ENCODE data around the gene VAC14. TPM values are rescaled to one million over a fixed set of nuclear protein-coding genes. Genes with fewer than 3 reads are reported as not detected.
A peak's percentile ranks its signal among the peaks of the same experiment; 100 is the strongest.
"Not testable (repeated sequence)": the region's sequence is repeated elsewhere in the genome, so short reads cannot be mapped to it uniquely, and the experiment has no call there.

The VAC14 gene
- total RNA-seq, 1 experiment from 2014 or later = 69.2 TPM

- in situ Hi-C loops (cut with HindIII; ENCODE audit: low sequenced_read_pairs) = no loop called here
- peak; percentile 81 for DNase-seq (ENCODE audit: low spot score)
Observed at GRCh38 chr16:70646260-70647241, 154.4 kb downstream of the VAC14 start, which contains the start of gene IL34. TSS of gene IL34 (plus strand) at chr16:70646559. CDS start at chr16:70646948, 389 bp downstream.

- no peak for DNase-seq (ENCODE audit: low spot score)
- in situ Hi-C loops (cut with HindIII; ENCODE audit: low sequenced_read_pairs) = no loop called here
Observed at GRCh38 chr16:70644763-70645597, 156.0 kb downstream of the VAC14 start.

- in situ Hi-C loops (cut with HindIII; ENCODE audit: low sequenced_read_pairs); DNase-seq (ENCODE audit: low spot score): not testable (repeated sequence)
Observed at GRCh38 chr16:70643264-70643663, 157.7 kb downstream of the VAC14 start.

- in situ Hi-C loops (cut with HindIII; ENCODE audit: low sequenced_read_pairs) = no loop called here
Observed at GRCh38 chr16:70642633-70643032, 158.3 kb downstream of the VAC14 start.

GRCh38 chr16:70638814-70639792 lies 161.9 kb downstream of the VAC14 start:
- DNase-seq (ENCODE audit: low spot score) = no peak
- in situ Hi-C loops (cut with HindIII; ENCODE audit: low sequenced_read_pairs) = no loop called here

More at GRCh38 chr16:70642633-70643032, 158.3 kb downstream of the VAC14 start:
- no peak for DNase-seq (ENCODE audit: low spot score)

Other genes starting within 250 kb of the VAC14 start
- 3.4 and 5.1 TPM in 2 replicates for gene IL34, start 154.6 kb downstream of the VAC14 start, total RNA-seq (2014; rRNA removed; shearing (Covaris generic))
- gene MTSS2, start 115.1 kb downstream of the VAC14 start, total RNA-seq (2014; rRNA removed; shearing (Covaris generic)) = 15.6 and 46.7 TPM in 2 replicates